HG03432 (cell line): ENCODE data around the gene SLIT1.
"Not testable (repeated sequence)": the region's sequence is repeated elsewhere in the genome, so short reads cannot be mapped to it uniquely, and the experiment has no call there.

ENCODE experiments used
- ATAC-seq: cut with Tn5 transposase; IDR thresholded peaks from one replicate; pipeline ENCODE4 v1.9.1; 2021; ENCODE audit warnings: mild to moderate bottlenecking, moderate library complexity; ENCODE audit not compliant: unreplicated experiment

The SLIT1 gene

DNA sequence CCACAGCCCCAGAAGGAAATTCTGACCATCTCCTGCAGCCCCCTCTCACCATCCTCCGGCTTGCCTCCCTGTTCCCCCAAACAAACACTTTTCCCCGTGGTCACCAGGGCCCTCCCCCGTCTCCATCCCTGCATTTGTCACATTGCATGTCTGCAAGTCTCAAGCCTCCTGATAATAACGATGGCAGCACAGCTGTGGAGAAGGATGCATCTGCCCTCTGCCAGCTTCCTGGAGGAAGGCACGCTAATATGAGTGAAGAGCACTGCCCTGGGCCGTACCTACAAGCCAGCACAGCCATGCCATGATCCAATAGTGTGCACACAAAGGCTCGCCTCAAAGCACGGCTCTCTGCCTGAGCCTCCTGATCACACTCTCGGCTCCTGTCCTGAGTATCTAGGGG, 98.5 kb downstream of the SLIT1 start:
- no peak for ATAC-seq

DNA sequence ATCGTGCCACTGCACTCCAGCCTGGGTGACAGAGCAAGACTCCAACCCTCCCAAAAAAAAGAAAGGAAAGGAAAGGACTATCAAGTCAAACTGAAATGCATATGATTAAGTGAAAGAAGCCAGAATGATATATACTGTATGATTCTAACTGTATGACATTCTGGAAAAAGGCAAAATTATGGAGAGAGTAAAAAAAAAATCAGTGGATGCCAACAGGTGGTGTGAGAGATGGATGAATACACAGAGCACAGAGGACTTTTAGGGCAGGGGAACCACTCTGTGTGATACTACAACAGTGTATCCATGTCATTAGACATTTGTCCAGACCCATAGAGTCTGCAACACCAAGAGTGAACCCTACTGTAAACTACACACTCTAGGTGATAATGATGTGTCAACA, 99.2 kb downstream of the SLIT1 start:
- ATAC-seq, result no peak

DNA sequence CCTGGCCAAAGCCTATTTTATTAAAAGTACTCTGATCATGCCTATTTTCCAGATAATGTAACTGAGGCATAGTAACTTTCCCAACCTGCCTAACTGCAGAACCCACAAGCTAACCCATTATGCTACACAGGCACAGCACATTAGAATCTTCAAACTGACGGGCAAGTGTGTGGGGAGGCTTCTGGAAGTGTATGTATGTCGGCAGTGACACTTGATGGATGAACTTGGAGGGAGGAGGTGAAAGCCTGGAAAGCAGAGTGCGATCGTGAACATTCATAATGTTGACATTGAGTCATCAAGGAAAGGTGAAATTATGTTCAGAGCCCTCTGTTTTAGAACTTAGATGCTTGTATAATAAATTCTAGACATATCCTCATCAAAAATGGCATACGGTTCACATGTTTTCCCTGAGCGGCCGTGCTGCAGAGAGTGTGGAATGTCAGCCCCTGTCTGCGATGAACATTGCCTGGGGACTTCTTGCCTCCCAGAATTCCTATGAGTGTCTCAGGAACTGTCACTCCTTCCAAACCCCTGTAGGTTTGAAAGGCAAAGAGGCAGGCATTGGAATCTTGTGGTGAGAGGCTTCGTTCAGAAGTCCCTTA, 102.4 kb downstream of the SLIT1 start:
- no peak for ATAC-seq

DNA sequence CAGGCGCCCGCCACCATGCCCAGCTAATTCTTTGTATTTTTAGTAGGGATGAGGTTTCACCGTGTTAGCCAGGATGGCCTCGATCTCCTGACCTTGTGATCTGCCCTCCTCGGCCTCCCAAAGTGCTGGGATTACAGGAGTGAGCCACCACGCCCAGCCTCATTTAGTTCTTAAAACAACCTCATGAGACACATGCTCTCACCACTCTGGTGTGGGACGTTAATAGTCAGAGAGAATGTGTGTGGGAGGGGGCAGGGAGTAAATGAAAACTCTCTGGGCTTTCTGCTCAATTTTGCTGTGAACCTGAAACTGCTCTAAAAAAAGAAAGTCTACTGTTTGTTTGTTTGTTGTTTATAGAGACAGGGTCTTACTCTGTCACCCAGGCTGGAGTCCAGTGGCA, 103.2 kb downstream of the SLIT1 start:
- ATAC-seq, result not testable (repeated sequence)

DNA sequence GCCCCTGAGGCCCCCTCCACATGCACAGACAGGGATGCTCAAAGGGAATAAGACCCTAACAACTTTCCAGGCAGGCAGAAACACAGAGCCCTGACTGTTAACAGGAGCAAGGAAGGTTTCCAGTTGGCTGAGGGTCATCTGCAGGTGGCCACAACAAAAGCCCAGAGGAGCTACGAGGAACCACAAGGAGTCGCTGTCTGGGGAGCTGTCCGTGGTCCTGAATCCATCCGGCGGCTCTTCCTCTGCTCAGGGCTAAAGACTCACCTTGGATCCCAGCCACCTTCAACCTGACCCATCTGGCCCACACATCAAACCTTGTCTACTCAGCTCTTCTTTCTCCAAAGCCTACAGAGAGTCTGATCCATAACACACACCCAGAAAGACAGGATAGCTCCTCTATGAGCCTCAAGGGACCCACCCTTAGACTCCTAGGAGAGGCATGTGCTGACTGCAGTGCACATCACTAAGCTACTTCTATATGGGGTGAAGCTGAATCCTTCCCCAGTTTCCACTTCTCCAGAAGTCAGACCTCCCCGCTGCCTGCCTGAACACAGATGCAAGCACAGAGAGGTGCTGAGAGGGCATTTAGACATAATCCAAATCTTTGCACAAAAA, 104.0 kb downstream of the SLIT1 start:
- ATAC-seq, result no peak

DNA sequence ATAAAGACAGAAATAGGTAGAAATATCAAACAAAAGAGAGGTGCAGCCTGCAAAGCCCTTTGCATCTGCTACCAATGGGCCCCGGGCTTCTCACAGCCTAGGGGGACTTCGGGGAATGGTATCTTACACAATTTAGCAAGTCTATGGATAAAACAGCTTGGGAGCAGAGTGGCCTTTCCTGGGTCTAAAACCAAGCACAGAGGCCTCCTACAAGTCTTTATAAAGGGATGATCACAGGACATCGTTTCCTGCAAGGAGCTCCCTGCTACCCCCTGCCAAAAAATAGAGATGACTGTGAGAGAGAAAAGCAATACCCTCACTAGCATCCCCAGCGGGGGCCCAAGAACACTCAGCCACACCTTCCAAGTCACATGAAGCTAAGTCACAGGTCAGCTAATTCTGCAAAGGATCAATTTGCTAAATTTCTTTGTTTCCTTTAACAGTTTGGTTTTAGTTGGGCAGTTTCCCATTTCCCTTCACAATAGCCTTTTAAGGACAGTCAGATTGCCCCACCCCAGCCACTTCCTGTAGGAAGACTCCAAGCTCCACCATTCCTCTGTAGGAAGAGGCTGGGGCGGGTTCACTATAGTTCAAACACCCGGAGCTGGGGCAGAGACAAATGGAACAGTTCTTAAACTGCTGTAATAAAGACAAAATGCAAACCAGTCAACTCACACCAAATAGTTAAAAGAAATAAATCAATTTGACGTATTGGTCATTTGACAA, 105.5 kb downstream of the SLIT1 start:
- ATAC-seq, result no peak

DNA sequence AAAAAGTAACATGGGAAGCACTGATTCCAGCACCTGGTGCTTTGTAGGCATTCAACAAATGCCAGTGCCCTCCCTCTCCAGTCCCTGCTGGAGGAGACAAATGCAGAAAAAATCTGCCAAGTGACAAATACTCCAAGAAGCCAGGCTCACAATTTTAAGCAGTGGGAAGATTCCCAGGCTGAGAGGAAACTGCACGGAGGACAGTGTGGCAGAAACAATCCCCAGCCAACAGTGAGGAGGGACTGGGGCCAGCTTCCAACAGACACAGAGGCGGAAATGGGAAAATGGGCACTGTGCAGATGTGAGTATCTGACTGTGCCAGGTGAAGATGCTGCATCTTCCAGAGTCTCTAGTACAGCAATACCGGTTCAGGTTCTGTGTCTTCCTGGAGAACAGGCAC, 106.3 kb downstream of the SLIT1 start:
- ATAC-seq, result no peak

DNA sequence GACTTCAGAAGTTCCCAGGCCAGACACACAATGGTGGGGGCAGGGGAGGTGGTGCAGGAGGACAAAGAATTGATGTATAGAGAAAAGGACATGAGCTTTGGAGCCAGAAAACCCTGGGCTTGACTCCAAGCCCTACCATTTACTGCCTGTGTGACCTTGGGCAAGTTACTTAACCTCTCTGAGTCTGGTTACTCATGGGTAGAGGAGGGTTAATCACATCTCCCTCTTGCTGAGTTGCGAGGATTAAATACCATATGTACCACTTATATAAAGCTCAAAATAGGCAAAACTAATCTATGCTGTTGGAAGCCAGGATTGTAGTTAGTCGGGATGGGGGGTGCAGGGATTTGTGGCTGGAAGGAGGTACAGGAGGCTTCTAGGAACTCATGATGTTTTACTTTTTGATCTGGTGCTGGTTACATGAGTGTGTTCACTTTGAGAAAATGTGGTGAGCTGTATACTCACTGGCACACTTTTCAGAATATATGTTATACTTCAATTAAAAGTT, 106.8 kb downstream of the SLIT1 start:
- ATAC-seq, result no peak

DNA sequence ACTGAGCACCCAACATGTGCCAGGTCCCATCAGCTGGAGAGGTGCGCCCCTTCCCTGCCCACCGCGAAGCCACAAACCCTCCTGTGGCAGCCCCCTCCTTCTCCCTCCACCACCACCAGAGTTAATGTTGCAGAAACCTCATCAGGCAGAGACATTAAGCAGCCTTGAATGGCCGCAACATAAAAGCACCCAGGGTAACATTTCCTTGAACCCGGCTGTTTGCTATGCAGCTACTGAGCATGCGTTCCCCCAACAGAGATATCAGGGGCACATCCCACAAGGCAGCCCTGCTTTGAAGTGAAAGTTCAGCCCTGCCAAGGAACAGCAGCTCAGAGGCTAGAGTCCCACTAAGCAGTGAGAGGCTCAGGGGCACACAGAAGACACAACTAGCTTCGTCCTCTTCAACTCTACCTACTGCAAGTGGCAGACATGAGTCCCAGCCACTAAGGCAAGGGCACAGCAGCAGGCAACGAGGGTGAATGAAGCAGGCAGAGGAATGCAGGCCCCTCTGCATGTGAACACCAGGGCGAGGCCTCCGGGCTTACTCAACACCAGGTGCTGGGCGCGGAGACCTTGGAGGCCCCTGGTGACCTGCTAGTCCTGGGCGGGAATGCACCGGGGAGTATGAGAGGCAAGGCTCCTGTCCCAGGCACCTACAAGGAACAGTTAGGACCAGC, 107.4 kb downstream of the SLIT1 start:
- no peak for ATAC-seq

DNA sequence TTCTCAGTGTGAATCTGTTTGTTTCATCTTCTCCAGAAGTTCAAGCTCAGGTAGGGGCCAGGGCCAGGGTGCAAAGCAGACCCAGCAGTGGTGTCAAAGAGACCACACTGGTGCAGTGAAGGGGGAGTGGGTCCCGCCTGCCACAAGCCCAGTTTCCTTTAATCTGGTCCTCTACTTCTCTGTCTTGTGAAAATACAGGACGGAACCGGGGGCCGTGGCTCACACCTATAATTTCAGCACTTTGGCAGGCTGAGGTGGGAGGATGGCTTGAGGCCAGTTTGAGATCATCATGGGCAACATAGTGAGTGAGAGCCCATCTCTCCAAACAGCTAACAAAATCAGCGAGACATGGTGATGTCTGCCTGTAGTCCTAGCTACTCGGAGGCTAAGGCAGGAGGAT, 109.0 kb downstream of the SLIT1 start:
- no peak for ATAC-seq

DNA sequence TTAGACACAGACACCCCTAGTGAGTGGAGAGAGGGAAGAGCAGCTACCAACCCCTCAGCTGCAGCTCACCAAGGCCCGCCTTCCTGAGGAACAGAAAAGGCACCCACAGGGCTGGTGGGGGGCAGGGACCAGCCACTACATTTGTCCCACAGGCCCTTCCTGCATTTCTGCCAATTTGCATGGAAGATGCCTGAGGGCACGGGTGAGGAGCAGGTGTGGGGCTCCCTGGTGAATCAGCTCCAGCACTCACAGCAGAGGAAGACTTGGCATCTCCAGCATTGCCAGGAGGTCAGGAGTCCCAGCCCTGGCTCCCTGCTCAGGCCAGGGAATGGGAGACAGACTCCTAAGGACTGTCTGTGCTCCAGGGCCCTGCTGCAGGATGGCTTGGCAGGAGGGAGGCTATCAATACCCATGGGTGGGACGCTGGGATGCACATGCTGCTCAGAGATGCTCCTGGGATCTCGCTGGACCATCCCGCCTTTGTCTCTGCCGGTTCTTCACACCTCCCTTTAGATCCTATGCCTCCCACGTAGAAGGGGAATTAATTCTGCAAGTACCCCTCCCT, 109.7 kb downstream of the SLIT1 start:
- ATAC-seq, result no peak

DNA sequence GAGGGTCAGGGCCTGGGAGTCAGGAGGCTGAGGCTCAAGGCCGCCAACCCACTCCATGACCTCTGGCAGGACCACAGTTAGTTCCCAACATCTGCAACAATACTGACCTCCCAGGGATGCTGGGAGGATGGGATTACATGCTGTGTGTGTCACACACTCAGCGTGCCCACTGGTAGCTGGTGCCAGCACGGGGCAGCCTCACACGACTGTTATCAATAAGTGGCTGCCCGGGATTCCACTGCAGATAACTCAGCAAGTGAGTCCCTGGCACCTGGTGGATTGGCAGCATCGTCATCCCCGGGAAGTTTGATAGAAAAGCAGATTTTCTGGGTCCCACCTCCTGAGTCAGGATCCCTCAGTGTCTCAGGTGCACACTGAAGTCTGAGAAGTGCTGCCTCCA, 110.3 kb downstream of the SLIT1 start:
- ATAC-seq, result no peak

DNA sequence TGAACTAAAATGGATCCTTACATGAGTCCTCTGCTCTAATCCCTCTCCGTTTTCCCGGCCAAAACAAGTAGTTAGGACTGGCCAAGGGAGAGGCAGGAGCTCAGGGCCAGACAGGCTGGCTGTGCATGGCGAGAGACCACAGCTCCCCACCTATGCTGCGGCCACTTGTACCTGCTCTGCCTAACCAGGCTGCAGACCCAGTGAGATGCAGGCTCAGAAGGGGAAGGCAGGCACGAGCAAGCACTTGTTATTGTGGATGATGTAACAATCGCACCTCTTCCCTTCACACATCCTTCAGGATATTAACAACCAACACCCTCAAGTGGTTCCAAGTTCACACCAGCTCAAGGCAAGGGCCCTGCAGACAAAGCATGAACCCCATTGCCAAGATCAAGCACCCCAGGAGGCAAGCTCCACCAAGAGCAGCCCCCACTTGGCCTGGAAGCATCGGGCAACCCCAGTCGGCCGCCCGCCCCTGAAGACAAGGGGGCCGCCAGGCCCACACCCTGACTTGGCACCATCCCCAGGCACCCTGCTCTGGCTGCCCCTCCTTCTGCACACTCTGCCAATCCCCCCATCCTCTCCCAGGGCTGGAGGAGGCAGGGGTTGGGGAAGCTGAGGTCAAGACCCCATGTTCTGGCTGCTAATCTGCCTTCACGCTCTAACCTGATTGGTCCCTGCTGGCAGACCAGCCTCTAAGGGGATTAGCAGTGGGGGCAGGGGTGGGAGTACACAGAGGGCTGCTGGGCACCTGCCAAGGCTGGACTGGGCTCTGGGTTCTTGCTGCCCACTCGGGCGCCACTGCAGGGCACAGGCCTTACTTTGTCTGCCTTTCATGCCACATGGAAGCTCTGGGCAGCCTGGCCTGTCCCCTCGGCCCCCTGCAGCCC, 111.3 kb downstream of the SLIT1 start:
- ATAC-seq, result no peak

DNA sequence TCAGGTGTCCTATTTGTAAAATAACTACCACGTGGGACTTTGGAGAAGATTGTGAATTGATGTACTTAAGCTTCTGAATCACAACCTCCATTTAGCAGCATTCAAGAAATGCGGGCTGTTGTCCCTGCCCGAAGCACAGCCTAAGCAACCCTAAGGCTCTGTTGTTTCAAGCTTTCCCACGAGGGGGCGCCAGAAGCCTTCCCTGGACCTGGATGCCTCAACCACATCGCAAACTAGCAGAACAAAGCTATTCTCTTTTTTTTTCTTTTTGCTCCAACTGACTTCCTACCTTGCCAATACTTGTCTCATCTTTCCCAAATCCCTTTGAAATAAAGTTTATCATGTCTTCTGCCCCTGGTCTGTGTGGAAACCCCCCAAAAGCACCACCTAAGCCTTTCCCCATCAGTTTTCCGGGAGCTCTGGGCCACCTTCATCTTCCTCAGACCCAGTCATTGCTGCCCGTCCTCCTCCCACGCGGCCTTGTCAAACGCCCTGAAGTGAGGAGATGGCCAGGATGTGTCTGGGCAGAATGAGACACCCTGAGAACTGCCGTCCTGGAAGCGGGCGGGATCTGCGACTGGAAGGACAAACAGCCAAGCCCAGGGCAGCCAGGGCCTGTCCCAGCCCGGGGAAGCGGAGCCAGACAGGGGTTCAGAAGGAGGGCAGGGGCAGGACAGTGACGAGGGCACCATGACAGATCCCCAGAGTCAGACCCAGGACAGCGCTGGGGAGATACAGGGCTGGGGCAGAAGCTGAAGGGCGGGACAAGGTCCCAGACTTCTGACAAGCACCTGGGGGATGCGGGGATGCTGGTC, 112.7 kb downstream of the SLIT1 start:
- no peak for ATAC-seq

DNA sequence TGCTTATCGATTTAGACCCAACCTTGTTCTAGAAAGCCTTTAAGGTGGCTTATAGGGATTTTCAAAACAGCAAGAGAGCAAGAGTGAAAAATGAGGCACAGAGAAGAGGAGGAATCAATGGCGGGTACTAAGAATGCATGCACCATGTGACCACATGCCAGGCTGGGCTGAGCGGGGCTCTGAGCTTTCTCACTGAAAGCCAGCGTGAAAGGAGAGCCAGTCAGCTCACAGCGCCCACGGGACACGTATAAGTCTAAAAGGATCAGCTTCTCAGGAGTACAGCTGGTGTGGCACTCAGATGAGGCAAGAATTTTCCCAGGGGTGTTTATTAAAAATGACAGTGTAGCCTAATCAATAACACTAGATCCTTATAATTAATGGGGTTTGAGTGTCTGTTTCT, 114.3 kb downstream of the SLIT1 start:
- ATAC-seq, result no peak

DNA sequence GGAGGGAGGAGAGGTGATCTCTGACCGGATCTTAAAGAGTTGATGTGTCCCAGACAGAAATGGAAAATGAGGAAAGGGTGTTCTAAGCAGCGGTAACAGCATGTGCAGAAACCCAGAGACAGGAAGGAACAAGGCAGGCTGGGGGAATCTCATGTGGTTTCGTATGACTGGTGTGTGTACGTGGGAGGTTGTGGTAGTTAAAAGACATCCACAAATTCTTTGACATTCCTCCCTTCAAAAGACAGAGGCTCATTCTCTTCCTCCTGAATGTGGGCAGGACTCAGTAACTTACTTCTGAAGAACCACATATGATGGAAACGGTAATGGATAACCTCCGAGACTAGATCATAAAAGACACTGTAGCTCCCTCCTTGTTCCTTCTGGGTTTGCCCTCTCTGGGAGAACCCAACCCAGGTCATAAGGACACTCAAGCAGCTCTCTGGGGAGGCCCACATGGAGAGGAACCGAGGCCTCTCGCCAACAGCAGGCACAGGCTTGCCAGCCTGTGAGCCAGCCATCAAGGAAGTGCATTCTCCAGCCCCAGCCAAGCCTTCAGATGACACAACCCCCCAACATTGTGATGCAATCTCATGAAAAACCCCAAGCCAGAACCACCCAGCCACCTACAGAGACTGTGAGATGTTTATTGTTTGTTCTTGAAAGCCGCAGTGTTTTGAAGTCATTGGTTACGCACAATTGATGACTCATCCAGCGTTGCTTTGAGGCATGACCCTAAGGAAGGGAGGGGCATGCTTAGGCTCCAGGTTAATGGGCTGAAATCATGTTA, 116.0 kb downstream of the SLIT1 start:
- no peak for ATAC-seq

DNA sequence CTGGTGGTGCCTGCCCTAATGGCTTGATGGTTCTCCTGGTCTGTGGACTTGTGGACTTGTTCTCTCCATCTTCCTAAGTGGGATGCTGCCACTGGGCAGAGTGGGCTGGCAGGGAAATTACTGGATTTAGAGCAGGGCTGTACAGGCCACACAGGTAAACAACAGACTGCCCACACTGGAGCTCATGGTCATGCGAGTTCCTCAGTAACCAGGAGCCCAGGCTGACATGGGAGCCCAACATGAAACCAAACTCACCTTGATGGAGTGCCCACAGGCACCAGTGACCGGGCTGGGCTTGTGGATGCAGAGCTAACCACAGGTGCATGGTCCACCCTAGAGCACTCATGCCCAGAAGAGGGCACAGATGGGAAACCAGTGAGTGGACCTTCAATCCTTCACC, 116.7 kb downstream of the SLIT1 start:
- ATAC-seq, result no peak

DNA sequence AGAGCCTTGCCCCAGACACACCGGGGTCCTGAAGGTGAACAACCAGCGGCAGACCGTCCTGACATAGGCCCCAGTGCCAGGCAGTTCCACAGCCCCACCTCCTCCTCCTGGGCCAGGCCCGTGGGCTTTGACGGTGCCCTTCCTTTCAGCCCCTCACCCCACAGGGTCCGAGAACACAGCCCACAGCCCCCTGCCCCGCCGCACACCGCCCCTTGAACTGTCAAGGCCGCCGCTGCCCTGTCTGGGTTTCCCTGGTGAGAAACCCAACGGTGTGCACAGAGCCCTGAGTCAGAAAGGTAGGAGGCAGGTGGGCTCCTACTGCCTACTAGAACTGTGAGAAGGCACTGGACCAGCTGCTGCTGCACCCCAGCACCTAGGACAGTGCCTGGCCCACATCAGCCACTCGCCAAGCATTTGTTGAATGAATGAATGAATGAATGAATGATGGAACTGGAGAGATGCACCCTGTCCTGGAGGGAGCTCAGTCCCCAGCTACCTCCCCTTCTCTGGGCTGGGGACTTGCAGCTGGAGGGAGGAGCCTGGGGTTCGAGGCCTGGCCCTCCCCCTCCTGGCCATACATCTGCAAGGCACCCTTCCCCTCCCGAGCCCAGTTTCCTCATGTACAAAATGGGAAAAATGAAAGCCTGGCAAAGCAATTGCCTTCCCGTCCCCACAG, 117.9 kb downstream of the SLIT1 start:
- no peak for ATAC-seq
